ENCODE measurements around the gene MPPED2.

MPPED2 gene

DNA sequence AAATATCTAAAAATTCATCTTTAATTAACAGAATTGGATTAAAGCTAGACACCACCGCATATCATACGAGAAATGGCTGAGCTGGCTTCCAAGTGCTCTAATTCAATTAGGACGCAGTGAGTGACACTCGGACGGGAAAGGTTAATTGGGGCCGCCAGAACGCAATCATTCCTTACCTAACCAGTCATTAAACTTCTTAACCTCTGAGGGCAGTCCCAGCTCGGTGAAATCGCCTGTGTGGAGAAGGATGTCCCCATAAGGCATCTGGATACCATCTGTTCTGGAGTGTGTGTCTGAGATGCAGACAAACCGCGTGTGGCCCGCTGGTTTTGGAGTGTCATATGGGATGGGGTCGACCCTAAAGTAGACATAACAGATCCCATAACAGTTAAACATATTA lies 50.3 kb downstream of the MPPED2 start:
- DNase-seq (ENCODE audit: low read depth in 3 of 3, low spot score in 1 of 3), result no peak

DNA sequence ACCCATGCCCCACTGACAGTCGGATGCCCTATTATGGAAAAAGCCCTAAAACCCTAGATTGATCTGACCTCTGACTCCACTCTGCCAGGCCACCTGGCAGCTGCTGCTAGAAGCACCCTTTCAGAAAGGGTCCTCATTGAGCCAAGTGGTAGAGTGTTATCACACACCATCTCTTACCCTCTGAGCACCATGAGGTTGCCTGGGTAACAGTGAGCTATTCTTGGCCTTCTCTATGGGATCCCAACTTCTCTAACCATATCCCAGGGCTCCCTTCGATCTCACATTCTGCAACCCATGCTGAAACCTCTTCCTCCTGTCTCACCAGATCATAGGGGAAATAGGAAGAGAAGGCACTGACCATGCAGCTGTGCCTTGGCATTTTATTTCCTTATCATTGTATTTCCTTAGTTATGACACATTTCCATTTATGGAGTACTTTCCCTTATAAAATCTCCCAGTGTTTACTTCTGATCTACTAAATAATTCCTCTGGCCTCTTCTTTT lies 52.7 kb downstream of the MPPED2 start:
- DNase-seq (ENCODE audit: low read depth in 3 of 3, low spot score in 1 of 3), result no peak

DNA sequence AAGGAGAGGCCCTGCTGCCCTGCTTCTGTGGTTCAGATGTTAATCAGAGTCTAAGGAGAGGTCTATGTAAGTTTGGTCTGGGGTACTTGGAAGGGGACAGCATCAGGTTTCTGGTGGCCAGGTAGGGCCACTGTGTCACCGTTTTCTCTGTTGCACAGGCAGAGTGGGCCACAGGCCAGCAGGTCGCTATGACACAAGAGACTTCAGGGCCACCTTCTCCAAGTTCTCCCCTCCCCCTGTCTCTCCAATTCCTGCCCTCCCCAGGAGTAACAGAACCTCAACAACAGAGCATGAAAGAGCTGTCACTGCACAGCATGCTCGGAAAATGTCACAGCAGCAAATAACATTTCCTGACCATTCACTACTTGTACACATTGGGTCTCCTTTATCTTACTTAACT lies 58.6 kb downstream of the MPPED2 start:
- no peak for DNase-seq (ENCODE audit: low read depth in 3 of 3, low spot score in 1 of 3)

DNA sequence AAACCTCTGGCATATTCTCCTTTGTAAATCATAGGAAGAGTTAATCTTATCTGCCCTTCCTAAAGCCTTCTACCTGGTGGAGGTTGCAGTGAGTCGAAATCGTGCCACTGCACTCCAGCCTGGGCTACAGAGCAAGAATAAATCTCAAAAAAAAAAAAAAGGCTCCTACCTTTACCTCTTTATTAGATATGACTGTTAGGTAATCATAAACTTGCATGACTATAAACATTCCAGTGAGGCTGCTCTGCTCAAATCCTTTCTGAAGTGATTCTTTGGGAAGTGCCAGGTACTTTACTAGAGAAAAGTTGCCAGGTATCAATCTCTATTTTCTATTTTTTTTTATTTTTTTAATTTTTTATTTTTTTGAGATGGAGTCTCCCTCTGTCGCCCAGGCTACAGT lies 59.6 kb downstream of the MPPED2 start:
- DNase-seq (ENCODE audit: low read depth in 3 of 3, low spot score in 1 of 3), result no peak

DNA sequence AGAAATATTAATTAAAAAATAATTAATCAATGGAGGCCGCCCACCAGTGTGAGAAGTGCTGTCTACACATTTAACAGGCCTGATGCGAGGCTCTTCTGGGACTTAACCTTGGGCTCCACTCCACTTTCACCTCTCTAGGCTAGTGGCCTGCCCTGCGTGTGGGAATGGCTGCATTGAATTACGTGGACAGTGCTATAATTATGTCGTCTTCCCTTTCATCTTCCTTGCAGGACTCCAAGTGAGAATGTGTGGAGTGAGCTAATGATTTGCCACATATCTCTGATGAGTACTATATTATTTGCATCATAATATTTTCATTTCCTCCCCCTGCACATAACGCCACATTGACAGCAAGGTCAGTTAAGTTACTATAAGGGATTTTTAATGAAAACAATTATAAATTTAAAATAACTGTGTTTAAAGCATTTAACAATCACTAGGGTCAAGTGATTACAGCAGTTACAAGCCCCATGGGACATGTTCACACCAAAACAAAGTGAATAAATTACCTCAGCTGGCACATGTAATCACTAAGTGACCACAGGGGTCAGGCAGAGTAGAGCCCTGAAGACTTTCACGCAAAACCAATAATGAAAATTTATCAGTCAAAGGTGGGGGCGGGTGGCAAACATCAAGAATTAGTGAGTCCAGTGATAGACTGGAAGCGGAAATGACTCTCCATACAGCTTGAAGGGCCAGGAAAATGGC lies 63.5 kb downstream of the MPPED2 start:
- DNase-seq (ENCODE audit: low read depth in 3 of 3, low spot score in 1 of 3), result no peak

DNA sequence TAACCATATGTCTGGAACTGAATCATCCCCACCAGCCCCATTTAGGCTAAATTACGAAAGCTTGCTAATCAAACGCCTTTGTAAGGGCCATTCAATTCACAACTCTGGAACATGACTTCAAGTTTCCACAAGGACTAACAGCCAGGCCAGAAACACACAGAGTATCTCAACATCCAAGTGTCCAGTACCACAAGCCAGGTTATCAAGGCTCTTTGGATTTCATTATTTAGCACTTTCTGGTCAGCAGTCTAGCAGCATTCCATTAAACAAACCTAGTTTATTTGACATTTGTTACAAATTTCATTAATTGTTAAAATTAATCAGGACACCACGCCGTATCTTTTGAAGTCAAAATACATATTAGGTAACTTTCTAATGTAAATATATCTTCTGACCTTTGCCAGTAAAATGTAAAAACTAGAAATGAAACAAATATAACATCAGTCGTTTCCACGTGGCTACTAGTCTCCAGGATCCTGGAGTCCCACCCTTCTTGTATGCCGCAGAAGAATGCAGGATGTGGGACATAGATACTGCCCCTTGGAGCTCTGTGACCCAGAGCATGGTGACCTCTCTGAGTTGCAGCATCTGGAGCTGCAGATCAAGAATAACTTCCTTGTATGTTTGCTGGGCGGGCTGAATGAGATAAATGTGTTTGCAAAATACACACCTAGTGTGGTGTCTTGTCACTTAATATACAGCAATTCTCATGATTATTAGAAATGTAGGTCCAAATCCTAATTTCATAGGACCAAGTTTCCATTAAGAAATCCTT lies 64.7 kb downstream of the MPPED2 start:
- no peak for DNase-seq (ENCODE audit: low read depth in 3 of 3, low spot score in 1 of 3)

DNA sequence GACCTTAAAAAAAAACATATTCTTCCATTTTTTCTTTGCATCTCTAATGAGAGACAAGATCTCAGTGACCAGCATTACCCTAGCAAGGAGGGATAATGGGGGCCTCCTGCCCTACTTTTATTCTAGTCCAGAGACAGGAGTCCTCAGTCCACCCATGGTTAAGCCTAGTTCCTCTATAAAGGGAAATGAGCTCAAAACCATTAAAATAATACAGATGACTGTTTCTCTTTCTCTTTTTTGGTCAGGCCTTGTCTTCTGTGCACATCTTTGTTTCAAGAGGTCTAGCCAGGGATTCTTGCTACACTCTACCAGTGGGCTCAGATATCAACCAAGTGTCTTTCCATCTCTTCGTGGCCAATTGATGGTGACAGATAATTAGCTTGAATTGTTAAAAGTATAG lies 73.1 kb downstream of the MPPED2 start:
- DNase-seq (ENCODE audit: low read depth in 3 of 3, low spot score in 1 of 3), result no peak

DNA sequence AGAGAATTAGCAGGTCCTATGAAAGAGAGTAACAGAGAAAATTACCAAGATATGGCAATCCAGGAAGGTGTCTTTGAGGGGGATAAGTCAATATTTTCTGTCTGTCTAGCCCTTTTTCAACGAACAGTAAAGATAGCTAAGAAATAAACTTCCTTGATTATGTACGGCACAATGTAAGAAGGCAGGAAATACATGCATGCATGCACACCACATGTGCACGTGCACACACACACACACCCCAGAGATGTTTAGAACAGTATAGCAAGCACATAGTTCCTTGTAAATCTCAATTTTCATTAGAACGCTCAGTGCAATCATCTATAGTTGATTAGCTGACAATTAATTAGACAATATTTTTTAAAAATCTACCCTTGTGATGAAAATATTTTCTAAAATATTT lies 74.7 kb downstream of the MPPED2 start:
- no peak for DNase-seq (ENCODE audit: low read depth in 3 of 3, low spot score in 1 of 3)

DNA sequence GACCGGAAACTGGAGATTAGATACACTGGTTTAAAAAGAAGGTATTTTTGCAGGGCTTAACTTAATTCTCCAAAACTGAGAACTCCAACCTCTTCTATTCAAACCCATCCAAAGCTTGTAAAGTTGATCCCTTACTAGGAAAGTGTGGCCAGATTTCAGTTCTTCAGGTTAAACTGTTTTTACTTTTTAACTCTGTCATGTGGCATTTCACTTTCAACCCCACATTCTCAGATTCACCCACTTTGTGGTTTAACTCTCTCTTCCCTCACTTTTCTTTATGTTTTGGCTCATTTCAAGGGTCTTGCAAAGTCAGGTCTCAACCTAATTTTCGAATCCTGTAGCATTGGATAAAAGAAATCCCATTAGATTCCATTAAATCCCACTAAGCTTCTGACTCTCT lies 75.4 kb downstream of the MPPED2 start:
- DNase-seq (ENCODE audit: low read depth in 3 of 3, low spot score in 1 of 3), result no peak

DNA sequence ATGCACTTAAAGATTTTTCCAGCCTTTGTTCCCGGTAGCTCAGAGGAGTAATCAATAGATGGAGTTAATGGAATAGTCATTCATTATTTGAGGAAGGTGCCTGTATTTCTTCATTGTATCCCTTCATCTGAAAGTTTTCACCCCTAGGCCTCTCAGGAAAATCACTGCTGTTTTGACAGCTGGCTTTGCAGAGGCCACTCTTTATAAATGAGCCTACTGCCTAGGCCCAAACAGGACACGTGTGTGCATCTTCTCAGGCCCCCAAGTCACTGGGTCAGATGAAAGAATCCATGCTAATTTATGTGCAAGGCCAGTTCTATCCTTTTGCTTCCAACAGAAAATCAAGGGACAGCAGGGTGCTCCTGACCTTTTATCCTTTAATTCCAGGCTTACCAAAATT lies 76.8 kb downstream of the MPPED2 start:
- DNase-seq (ENCODE audit: low read depth in 3 of 3, low spot score in 1 of 3), result no peak

DNA sequence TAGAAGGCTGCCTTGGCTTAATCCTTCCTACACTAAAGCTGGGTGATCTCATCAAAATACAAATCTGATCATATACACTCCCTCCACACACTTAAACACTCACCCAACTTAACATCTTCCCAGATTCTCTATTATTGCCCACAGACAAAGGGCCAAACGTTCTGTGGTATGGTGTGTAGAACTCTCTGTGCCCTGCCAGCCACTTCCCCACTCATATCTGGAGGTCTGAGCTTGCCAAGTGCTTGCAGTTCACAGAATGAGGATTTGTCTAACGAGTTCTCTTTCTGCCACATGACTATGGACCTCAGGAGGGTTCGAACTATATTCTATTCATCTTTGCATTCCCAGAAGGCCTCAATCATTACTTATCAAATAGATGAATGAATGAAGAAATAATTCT lies 77.6 kb downstream of the MPPED2 start:
- DNase-seq (ENCODE audit: low read depth in 3 of 3, low spot score in 1 of 3), result no peak

DNA sequence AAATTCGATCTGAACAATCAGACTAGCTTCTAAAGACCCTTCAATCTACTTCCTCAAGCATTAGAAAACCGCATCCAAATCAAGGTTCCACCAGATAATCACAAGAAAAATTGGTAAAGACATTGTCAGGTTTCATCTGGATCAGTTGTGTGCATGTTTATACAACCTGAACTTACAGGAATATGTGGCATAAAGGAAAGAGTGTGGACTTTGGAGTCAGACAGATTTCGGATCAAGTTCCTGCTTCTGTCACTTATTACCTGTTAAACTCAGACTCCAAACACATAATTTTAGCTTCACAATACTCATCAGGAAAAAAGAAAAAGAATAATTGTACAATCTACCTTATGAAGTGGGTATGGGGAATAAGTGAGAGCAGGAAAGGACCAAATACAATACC lies 80.5 kb downstream of the MPPED2 start:
- DNase-seq (ENCODE audit: low read depth in 3 of 3, low spot score in 1 of 3), result no peak

DNA sequence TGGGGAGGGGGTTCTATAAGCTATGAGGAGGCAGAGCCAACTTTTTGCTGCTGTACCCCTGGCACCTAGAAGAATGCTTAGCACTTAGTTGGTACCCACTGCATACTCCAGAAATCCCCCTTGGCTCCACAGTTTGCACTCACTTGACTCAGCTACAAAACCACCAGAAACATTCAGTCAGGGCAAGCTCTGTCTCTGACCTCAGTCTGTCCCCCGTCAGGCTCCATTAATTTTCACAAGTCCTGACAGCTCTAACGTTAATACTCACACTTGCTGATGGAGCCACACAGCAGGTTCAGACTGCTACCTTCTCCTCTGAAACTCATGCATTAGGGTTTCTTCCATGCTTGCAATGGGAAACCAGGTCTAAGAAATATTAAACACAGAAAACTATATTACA lies 81.7 kb downstream of the MPPED2 start:
- DNase-seq (ENCODE audit: low read depth in 3 of 3, low spot score in 1 of 3), result no peak

DNA sequence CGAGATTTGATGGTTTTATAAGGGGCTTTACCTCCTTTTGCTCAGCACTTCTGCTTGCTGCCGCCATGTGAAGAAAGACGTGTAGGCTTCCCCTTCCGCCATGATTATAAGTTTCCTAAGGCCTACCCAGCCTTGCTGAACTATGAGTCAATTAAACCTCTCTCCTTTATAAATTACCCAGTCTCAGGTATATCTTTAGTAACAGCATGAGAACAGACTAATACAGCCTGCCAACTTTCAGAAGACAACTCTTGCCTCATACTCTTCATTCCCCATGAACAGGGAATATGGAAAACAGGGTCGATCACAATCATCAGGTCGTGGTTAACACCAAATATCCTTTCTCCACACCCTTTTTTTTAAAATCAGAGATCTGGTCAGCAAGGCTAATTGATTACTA lies 83.0 kb downstream of the MPPED2 start:
- no peak for DNase-seq (ENCODE audit: low read depth in 3 of 3, low spot score in 1 of 3)

DNA sequence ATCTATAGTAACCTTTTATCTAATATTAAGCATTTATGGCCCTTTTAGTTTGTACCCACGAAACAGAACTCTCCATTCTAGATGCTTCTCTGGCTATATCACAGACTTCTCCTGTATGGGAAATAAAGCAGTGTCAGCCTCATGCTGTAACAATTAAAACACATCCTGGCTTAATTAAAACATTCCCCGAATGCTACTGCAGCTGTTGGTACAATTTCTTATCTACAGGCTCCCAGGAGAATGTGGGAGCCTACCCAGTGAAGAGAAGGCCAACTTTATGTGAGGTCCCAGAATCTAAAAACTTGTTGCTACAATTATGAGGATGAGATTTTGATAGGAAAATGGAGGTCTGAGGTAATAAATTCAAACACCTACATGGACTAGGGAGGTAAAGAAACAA lies 83.8 kb downstream of the MPPED2 start:
- DNase-seq (ENCODE audit: low read depth in 3 of 3, low spot score in 1 of 3), result no peak

DNA sequence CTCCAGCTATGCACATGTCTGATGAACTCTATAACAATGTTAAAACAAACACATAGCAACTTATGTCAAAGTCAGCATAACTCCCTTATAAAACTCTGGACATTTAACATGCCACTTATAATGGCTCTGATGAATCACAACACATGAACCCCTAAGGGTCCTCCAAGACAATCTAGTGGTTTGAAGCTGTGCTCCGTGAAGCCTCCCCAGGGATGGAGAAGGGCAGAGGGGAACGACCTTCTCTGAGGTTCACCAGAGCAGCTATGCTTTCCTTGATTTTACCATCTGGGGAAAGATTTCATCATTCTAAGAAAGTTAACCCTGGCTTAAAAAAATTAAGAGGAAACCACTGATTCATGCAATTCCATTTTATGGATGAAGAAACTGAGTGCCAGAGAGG lies 84.4 kb downstream of the MPPED2 start:
- no peak for DNase-seq (ENCODE audit: low read depth in 3 of 3, low spot score in 1 of 3)

DNA sequence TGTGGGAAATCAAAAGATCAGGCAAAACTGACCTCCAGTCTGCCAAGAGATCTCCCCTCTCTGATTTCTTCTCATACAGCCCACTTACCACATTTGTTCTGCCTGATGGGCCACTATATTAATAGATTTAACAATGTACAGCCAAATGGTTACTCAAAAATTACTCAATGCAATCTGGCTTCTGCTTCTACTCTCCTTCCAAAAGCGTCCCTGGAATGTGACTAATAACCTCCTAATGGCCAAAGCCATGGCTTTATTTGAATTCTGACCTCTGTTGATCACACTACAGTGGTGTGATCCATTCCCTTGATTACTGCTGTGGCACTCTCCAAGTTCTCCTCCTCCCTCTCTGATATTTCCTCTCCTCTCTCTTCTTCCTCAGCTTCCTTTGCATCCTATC lies 86.2 kb downstream of the MPPED2 start:
- no peak for DNase-seq (ENCODE audit: low read depth in 3 of 3, low spot score in 1 of 3)

DNA sequence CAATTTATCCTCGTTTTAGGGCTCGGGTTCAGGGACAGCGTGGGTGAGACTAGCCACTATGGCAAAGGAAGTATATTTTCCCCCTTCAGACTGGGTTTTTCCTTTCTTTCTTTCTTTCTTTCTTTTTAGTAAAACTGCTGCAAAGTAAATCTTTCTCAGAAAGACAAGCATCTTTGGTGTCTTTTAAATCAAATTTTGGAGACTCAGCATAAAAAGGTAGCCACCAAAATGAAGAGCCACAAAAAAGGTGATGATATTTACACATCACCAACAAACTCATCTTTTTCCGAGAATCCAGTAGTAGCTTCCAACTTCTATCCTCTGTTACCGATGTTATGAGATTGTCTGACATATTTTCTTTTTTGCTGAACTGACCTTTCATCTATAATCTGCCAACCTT lies 88.6 kb downstream of the MPPED2 start:
- DNase-seq (ENCODE audit: low read depth in 3 of 3, low spot score in 1 of 3), result no peak

DNA sequence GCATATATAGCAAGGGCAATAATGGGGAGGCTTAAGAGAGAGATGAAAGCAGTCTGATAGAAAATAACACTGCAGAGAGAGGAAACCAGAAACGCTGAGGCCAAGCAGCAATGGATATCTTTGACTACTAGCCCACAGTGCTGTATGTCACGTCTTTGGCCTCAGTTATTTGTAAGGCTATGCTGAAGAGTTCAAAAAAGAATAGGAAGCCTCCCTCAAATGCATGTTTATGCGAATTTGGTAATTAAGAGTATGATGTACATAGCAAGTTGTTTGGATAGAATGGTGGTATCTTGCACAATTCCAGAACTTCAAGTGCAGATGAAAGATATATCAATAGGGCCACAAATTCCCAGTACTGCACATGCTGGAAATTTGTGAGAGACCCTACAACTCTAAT lies 89.2 kb downstream of the MPPED2 start:
- no peak for DNase-seq (ENCODE audit: low read depth in 3 of 3, low spot score in 1 of 3)

DNA sequence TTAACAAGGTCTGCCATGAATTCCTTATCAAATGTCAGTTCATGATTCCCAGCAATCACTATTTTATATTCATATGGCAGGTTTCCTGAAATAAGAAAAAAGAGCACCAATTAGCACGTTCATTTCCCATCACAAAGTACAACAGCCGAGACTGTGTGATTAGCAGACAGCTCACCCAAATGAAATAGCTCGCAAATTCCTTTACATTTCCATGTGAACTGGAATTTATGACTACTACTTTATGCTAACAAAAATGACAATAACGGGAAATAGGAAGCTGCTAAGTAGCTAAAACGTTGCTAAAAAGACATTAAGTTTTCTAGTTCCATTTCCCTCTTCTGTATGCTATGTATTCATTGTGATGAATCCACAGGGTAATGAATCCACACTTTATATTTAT lies 90.7 kb downstream of the MPPED2 start:
- no peak for DNase-seq (ENCODE audit: low read depth in 3 of 3, low spot score in 1 of 3)

DNA sequence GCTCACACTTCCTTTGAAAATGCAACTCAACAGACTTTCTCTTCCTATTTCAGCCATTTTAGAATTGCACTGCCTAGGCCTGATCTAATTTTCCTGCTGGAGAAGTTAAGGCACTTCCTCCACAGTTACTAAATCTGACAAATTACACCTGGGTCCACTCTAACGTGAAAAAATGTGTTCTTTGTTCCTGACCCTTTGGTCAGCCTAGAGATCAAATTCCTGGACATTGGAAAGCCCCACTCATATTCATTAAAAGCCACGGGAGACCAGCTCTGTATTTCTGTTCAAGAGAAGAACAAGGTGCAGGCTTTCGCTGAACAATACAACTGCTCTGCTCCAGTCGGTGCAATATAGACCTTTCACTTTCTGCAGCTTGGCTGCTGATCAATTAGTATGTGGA lies 96.6 kb downstream of the MPPED2 start:
- no peak for DNase-seq (ENCODE audit: low read depth in 3 of 3, low spot score in 1 of 3)

DNA sequence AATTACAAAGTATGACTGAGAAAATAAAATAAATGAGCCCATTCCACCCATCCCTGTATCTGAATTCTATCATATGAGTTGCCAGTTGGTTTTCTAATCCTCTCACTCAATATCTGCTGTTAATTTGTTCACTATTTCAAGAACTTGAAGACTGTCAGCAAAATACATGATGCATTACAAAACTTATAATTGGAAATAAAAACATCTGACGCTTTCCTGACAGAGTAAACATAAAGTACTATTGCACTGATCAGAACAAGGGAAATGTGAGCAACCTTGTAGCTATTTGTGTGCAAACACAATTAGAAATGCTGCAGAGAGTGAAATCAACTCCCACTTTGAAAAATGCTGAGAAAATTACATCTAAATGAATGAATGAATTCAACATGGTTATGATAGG lies 97.1 kb downstream of the MPPED2 start:
- no peak for DNase-seq (ENCODE audit: low read depth in 3 of 3, low spot score in 1 of 3)

Data from stimulated activated CD4-positive, alpha-beta T cell treated with anti-CD3 and anti-CD28 coated beads, TNF-alpha, amount 100 ng/mL, for 1 hour (primary cell).